ENCODE measurements around the gene USP49.
"Not testable (repeated sequence)": the region's sequence is repeated elsewhere in the genome, so short reads cannot be mapped to it uniquely, and the experiment has no call there.

The USP49 gene

GRCh38 chr6:41821266-41821665 is 73.9 kb downstream of the USP49 start:
- Mint-ChIP-seq H3K27me3 (no peaks in the 10 kb centered on the region), H3K4me3 (no peak overlapping the region), H3K9me3 (no peaks in the 10 kb centered on the region), H3K36me3 (ENCODE audit: low read depth) (no peaks in the 10 kb centered on the region), H3K27ac (no peak overlapping the region), H3K4me1 (ENCODE audit: low read depth) (no peaks in the 10 kb centered on the region)

GRCh38 chr6:41818271-41819054 is 76.7 kb downstream of the USP49 start:
- H3K27me3 Mint-ChIP-seq: no peaks in the 10 kb centered on the region
- no peaks in the 10 kb centered on the region for H3K36me3 Mint-ChIP-seq (ENCODE audit: low read depth)
- H3K27ac Mint-ChIP-seq: no peak overlapping the region
- H3K9me3 Mint-ChIP-seq: no peaks in the 10 kb centered on the region
- no peaks in the 10 kb centered on the region for H3K4me1 Mint-ChIP-seq (ENCODE audit: low read depth)
- no peak overlapping the region for H3K4me3 Mint-ChIP-seq

GRCh38 chr6:41815587-41815986 is 79.6 kb downstream of the USP49 start:
- Mint-ChIP-seq H3K27me3 (no peaks in the 10 kb centered on the region), H3K4me3 (no peak overlapping the region), H3K27ac (no peak overlapping the region), H3K9me3 (no peaks in the 10 kb centered on the region), H3K36me3 (ENCODE audit: low read depth) (no peaks in the 10 kb centered on the region), H3K4me1 (ENCODE audit: low read depth) (no peaks in the 10 kb centered on the region)

GRCh38 chr6:41814629-41815028 is 80.5 kb downstream of the USP49 start:
- Mint-ChIP-seq H3K36me3 (ENCODE audit: low read depth) (no peaks in the 10 kb centered on the region), H3K4me1 (ENCODE audit: low read depth) (no peaks in the 10 kb centered on the region), H3K4me3 (no peak overlapping the region), H3K9me3 (no peaks in the 10 kb centered on the region), H3K27ac (no peak overlapping the region), H3K27me3 (no peaks in the 10 kb centered on the region)

- Mint-ChIP-seq H3K27ac (no peak overlapping the region), H3K4me1 (ENCODE audit: low read depth) (no peaks in the 10 kb centered on the region), H3K36me3 (ENCODE audit: low read depth) (no peaks in the 10 kb centered on the region), H3K9me3 (no peaks in the 10 kb centered on the region), H3K27me3 (no peaks in the 10 kb centered on the region), H3K4me3 (no peak overlapping the region)
Measured at GRCh38 chr6:41813956-41814355, 81.2 kb downstream of the USP49 start.

GRCh38 chr6:41813469-41813868 is 81.7 kb downstream of the USP49 start:
- H3K27me3 Mint-ChIP-seq: no peaks in the 10 kb centered on the region
- H3K36me3 Mint-ChIP-seq (ENCODE audit: low read depth): no peaks in the 10 kb centered on the region
- no peak overlapping the region for H3K4me3 Mint-ChIP-seq

GRCh38 chr6:41811946-41812345 is 83.2 kb downstream of the USP49 start:
- not testable (repeated sequence) for H3K9me3 Mint-ChIP-seq; H3K36me3 Mint-ChIP-seq (ENCODE audit: low read depth); H3K4me1 Mint-ChIP-seq (ENCODE audit: low read depth); H3K27me3 Mint-ChIP-seq; H3K27ac Mint-ChIP-seq; H3K4me3 Mint-ChIP-seq

More at GRCh38 chr6:41813469-41813868, 81.7 kb downstream of the USP49 start:
- Mint-ChIP-seq H3K27ac (no peak overlapping the region), H3K4me1 (ENCODE audit: low read depth) (no peaks in the 10 kb centered on the region), H3K9me3 (no peaks in the 10 kb centered on the region)

- Mint-ChIP-seq H3K4me3 (no peak overlapping the region), H3K4me1 (ENCODE audit: low read depth) (no peaks in the 10 kb centered on the region), H3K27ac (no peak overlapping the region), H3K36me3 (ENCODE audit: low read depth) (no peaks in the 10 kb centered on the region), H3K27me3 (no peaks in the 10 kb centered on the region), H3K9me3 (no peaks in the 10 kb centered on the region)
Measured at GRCh38 chr6:41811095-41811494, 84.1 kb downstream of the USP49 start.

GRCh38 chr6:41805830-41806774 is 89.1 kb downstream of the USP49 start:
- Mint-ChIP-seq H3K27me3 (no peaks in the 10 kb centered on the region), H3K4me3 (no peak overlapping the region), H3K9me3 (no peaks in the 10 kb centered on the region), H3K27ac (no peak overlapping the region), H3K4me1 (ENCODE audit: low read depth) (no peaks in the 10 kb centered on the region), H3K36me3 (ENCODE audit: low read depth) (peaks cover 4% of the 10 kb centered on the region)

- H3K36me3 Mint-ChIP-seq (ENCODE audit: low read depth): peaks cover 10% of the 10 kb centered on the region
- H3K27me3 Mint-ChIP-seq: no peaks in the 10 kb centered on the region
- H3K27ac Mint-ChIP-seq: no peak overlapping the region
- no peaks in the 10 kb centered on the region for H3K4me1 Mint-ChIP-seq (ENCODE audit: low read depth)
- H3K9me3 Mint-ChIP-seq: no peaks in the 10 kb centered on the region
- H3K4me3 Mint-ChIP-seq: no peak overlapping the region
Measured at GRCh38 chr6:41801380-41801779, 93.8 kb downstream of the USP49 start.

GRCh38 chr6:41799559-41799911 is 95.6 kb downstream of the USP49 start:
- Mint-ChIP-seq H3K27ac (no peak overlapping the region), H3K36me3 (ENCODE audit: low read depth) (peaks cover 12% of the 10 kb centered on the region), H3K4me1 (ENCODE audit: low read depth) (no peaks in the 10 kb centered on the region), H3K9me3 (no peaks in the 10 kb centered on the region), H3K27me3 (no peaks in the 10 kb centered on the region), H3K4me3 (no peak overlapping the region)

- H3K4me1 Mint-ChIP-seq (ENCODE audit: low read depth): no peaks in the 10 kb centered on the region
- H3K27me3 Mint-ChIP-seq: no peaks in the 10 kb centered on the region
- H3K27ac Mint-ChIP-seq: no peak overlapping the region
- no peak overlapping the region for H3K4me3 Mint-ChIP-seq
- H3K36me3 Mint-ChIP-seq (ENCODE audit: low read depth): peaks cover 12% of the 10 kb centered on the region
- no peaks in the 10 kb centered on the region for H3K9me3 Mint-ChIP-seq
Measured at GRCh38 chr6:41798901-41799558, 96.1 kb downstream of the USP49 start.

- no peaks in the 10 kb centered on the region for H3K9me3 Mint-ChIP-seq
- no peak overlapping the region for H3K27ac Mint-ChIP-seq
- H3K36me3 Mint-ChIP-seq (ENCODE audit: low read depth): peaks cover 34% of the 10 kb centered on the region
- H3K27me3 Mint-ChIP-seq: no peaks in the 10 kb centered on the region
- H3K4me1 Mint-ChIP-seq (ENCODE audit: low read depth): peaks cover 4% of the 10 kb centered on the region
- no peak overlapping the region for H3K4me3 Mint-ChIP-seq
Measured at GRCh38 chr6:41796474-41796873, 98.7 kb downstream of the USP49 start.

- Mint-ChIP-seq H3K4me1 (ENCODE audit: low read depth) (peaks cover 22% of the 10 kb centered on the region), H3K4me3 (no peak overlapping the region), H3K27ac (peak overlapping the region; percentile 36), H3K36me3 (ENCODE audit: low read depth) (peaks cover 55% of the 10 kb centered on the region), H3K27me3 (no peaks in the 10 kb centered on the region), H3K9me3 (no peaks in the 10 kb centered on the region)
Measured at GRCh38 chr6:41791984-41792383, 103.2 kb downstream of the USP49 start.

- Mint-ChIP-seq H3K4me1 (ENCODE audit: low read depth) (peaks cover 22% of the 10 kb centered on the region), H3K27me3 (no peaks in the 10 kb centered on the region), H3K36me3 (ENCODE audit: low read depth) (peaks cover 52% of the 10 kb centered on the region), H3K9me3 (no peaks in the 10 kb centered on the region), H3K27ac (peak overlapping the region; percentile 36), H3K4me3 (no peak overlapping the region)
Measured at GRCh38 chr6:41791305-41791704, 103.9 kb downstream of the USP49 start.
